Stimulated activated CD8-positive, alpha-beta memory T cell treated with anti-CD3 and anti-CD28 coated beads, Interleukin-15, amount 100 ng/mL, for 4 hours (primary cell): Measurements from ENCODE around the gene LRP1.

ENCODE experiments used
- DNase-seq, 2 donors: peaks; one replicate each; pipeline ENCODE4 v3.0.0-alpha.2; 2020; ENCODE audit warnings: low read depth in 2 of 2

The LRP1 gene

GRCh38 chr12:57211791-57212700 is 83.8 kb downstream of the LRP1 start:
- no peak for DNase-seq

GRCh38 chr12:57212701-57213057 is 84.4 kb downstream of the LRP1 start:
- no peak for DNase-seq

- peak; percentile 60 to 68 for DNase-seq
Measured at GRCh38 chr12:57213058-57213715, 84.9 kb downstream of the LRP1 start.

- no peak for DNase-seq
Measured at GRCh38 chr12:57213763-57214397, 85.6 kb downstream of the LRP1 start.

- DNase-seq = peak; percentile 37 to 46
Measured at GRCh38 chr12:57214398-57214781, 86.1 kb downstream of the LRP1 start.

- DNase-seq = no peak
Measured at GRCh38 chr12:57215065-57215464, 86.8 kb downstream of the LRP1 start.

- DNase-seq = no peak
Measured at GRCh38 chr12:57215668-57216013, 87.4 kb downstream of the LRP1 start.

GRCh38 chr12:57216014-57216911 is 88.0 kb downstream of the LRP1 start, which contains the start of gene NXPH4:
Gene NXPH4 (plus strand): TSS chr12:57216794. CDS start chr12:57216970, 176 bp downstream.
- DNase-seq = peak in 1 of 2 donors; percentile 40

GRCh38 chr12:57216921-57217879 is 88.9 kb downstream of the LRP1 start:
- no peak for DNase-seq

GRCh38 chr12:57218030-57218853 is 90.0 kb downstream of the LRP1 start:
- no peak for DNase-seq

GRCh38 chr12:57219205-57219992 is 91.1 kb downstream of the LRP1 start:
- DNase-seq = no peak

GRCh38 chr12:57219993-57220754 is 91.9 kb downstream of the LRP1 start:
- DNase-seq = no peak

GRCh38 chr12:57220770-57221168 is 92.5 kb downstream of the LRP1 start:
- no peak for DNase-seq

- DNase-seq = no peak
Measured at GRCh38 chr12:57221169-57221917, 93.1 kb downstream of the LRP1 start.

GRCh38 chr12:57222286-57223190 is 94.3 kb downstream of the LRP1 start:
- no peak for DNase-seq
